Common myeloid progenitor, CD34-positive (primary cell): Measurements from ENCODE around the gene FGD4.

Experiments
- CTCF ChIA-PET: fragments of 350-600 bp; sonication (Branson Sonifier 250); formaldehyde crosslinking; loops from one replicate; lab custom pipeline; 2021; ENCODE audit warnings: antibody characterized with exemption; lab: Charles Lee
- POLR2A ChIA-PET: fragments of 350-600 bp; sonication (Branson Sonifier 250); formaldehyde crosslinking; loops from one replicate; lab custom pipeline; 2021; ENCODE audit warnings: antibody characterized with exemption; lab: Charles Lee
- DNase-seq, 3 donors: peaks; one replicate each; pipeline versions ENCODE4 v3.0.0 to v3.0.0-alpha.2; 2013
- H3K27ac ChIP-seq, 2 experiments: 1 replicate in 1 of 2; 2 replicates in 1 of 2; pipeline ENCODE4 v1.7.0; 2013; ENCODE audit warnings: inconsistent platforms in 2 of 2, low read length in 2 of 2, mild to moderate bottlenecking in 2 of 2, low read depth in 1 of 2, moderate library complexity in 1 of 2; ENCODE audit not compliant: severe bottlenecking in 2 of 2, insufficient read depth in 1 of 2, poor library complexity in 1 of 2
- H3K27me3 ChIP-seq, 5 experiments: replicated peaks in 2 of 5; 1 replicate in 3 of 5; 2 replicates in 2 of 5; pipeline versions ENCODE4 v1.6.1 to v1.7.0; 2013; ENCODE audit warnings: low read length in 4 of 5, mild to moderate bottlenecking in 2 of 5, moderate library complexity in 2 of 5, inconsistent platforms in 1 of 5; ENCODE audit not compliant: insufficient read depth in 5 of 5, control insufficient read depth in 4 of 5
- H3K36me3 ChIP-seq, 4 experiments: 1 replicate in 2 of 4; 2 replicates in 2 of 4; pipeline versions ENCODE4 v1.6.1 to v1.7.0; 2013; ENCODE audit warnings: low read length in 3 of 4, control low read depth in 1 of 4, mild to moderate bottlenecking in 1 of 4; ENCODE audit not compliant: control insufficient read depth in 4 of 4, insufficient read depth in 4 of 4
- H3K4me1 ChIP-seq, 4 experiments: 1 replicate in 3 of 4; 2 replicates in 1 of 4; pipeline versions ENCODE4 v1.6.1 to v1.7.1; 2013; ENCODE audit warnings: low read length in 3 of 4, mild to moderate bottlenecking in 3 of 4, control low read depth in 1 of 4, inconsistent platforms in 1 of 4, moderate library complexity in 1 of 4; ENCODE audit not compliant: control insufficient read depth in 4 of 4, insufficient read depth in 4 of 4; ENCODE audit errors: control extremely low read depth in 1 of 4
- H3K4me3 ChIP-seq, 7 experiments: 1 replicate in 4 of 7; 2 replicates in 3 of 7; pipeline versions ENCODE4 v1.5.1 to v1.7.0; 2013; ENCODE audit warnings: mild to moderate bottlenecking in 7 of 7, low read length in 6 of 7, moderate library complexity in 6 of 7, inconsistent platforms in 2 of 7, low read depth in 2 of 7, control low read depth in 1 of 7; ENCODE audit not compliant: insufficient read depth in 4 of 7, control insufficient read depth in 1 of 7; ENCODE audit errors: extremely low read depth in 1 of 7
- H3K9me3 ChIP-seq, 5 experiments: 1 replicate in 4 of 5; 2 replicates in 1 of 5; pipeline versions ENCODE4 v1.6.1 to v1.7.1; 2013; ENCODE audit warnings: low read length in 4 of 5, mild to moderate bottlenecking in 2 of 5, inconsistent platforms in 1 of 5, low read depth in 1 of 5, moderate library complexity in 1 of 5; ENCODE audit not compliant: control insufficient read depth in 4 of 5, insufficient read depth in 2 of 5; ENCODE audit errors: control extremely low read depth in 1 of 5
- WGBS: methylation state at CpG from one replicate; pipeline ENCODE4 v1.1.5; 2013; ENCODE audit not compliant: insufficient coverage; 5-methylcytosine and 5-hydroxymethylcytosine counted together

Gene FGD4

GRCh38 chr12:32400866-32401265 is 1.5 kb downstream of the FGD4 start:
- CTCF ChIA-PET, result interaction anchor here (1.5 to 1.7 kb wide), 2 partner anchors 19 to 271 kb away, joined by 3 to 6 read pairs; no protein-coding TSS in a partner anchor
- H3K36me3 ChIP-seq, result no peaks in the 10 kb centered on the region
- no peak overlapping the region for H3K4me3 ChIP-seq
- no peak for DNase-seq
- POLR2A ChIA-PET, result no interaction called here
- 83% methylated on average over 2 of the region's 2 CpGs for WGBS
- peaks cover 0 to 2% (median 0%) of the 10 kb centered on the region in 5 experiments for H3K27me3 ChIP-seq
- no peaks in the 10 kb centered on the region for H3K9me3 ChIP-seq
- H3K4me1 ChIP-seq, result peaks cover 2 to 28% (median 16%) of the 10 kb centered on the region in 4 experiments
- no peak overlapping the region for H3K27ac ChIP-seq

GRCh38 chr12:32402170-32402569 is 2.8 kb downstream of the FGD4 start:
- POLR2A ChIA-PET, result no interaction called here
- Histone ChIP-seq H3K27me3 (peaks cover 0 to 2% (median 0%) of the 10 kb centered on the region in 5 experiments), H3K4me1 (peaks cover 2 to 28% (median 16%) of the 10 kb centered on the region in 4 experiments), H3K4me3 (no peak overlapping the region), H3K9me3 (no peaks in the 10 kb centered on the region), H3K36me3 (no peaks in the 10 kb centered on the region), H3K27ac (no peak overlapping the region)
- 97% methylated on average over 5 of the region's 10 CpGs for WGBS
- CTCF ChIA-PET, result interaction anchor here (1.7 kb wide), 1 partner anchor 18 kb away, joined by 6 read pairs; no protein-coding TSS in a partner anchor
- DNase-seq, result no peak

DNA sequence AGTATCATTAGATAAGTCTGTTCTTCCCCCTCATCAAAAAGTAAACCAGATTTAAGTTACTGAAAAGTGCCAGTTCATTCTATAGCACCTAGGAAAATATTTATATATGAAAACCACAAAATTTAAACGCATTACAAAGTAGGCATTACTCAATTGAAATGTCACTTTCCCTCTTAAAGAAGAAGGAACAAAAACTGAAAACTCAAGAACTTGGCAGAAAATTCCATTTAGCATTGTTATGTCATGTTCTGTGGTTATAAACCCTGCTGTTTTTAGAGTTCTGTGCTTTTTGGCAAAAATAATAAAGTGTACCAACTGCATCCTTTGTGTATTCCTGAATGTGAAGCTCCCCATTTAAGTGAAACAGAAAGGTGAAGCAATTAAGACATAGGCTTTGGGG is 3.6 kb downstream of the FGD4 start:
- ChIA-PET CTCF (interaction anchor here (0.6 to 1.0 kb wide), 2 partner anchors 12 to 17 kb away, joined by 3 read pairs; no protein-coding TSS in a partner anchor), POLR2A (interaction anchor here (0.6 kb wide), 1 partner anchor 621 kb away, joined by 3 read pairs; no protein-coding TSS in a partner anchor)
- no peaks in the 10 kb centered on the region for H3K36me3 ChIP-seq
- WGBS, result 0% methylated on average over 1 of the region's 1 CpG
- peaks cover 2 to 24% (median 16%) of the 10 kb centered on the region in 4 experiments for H3K4me1 ChIP-seq
- H3K27ac ChIP-seq, result no peak overlapping the region
- H3K27me3 ChIP-seq, result peaks cover 0 to 2% (median 0%) of the 10 kb centered on the region in 5 experiments
- H3K9me3 ChIP-seq, result no peaks in the 10 kb centered on the region
- H3K4me3 ChIP-seq, result no peak overlapping the region
- DNase-seq, result peak in 1 of 3 donors; percentile 38

DNA sequence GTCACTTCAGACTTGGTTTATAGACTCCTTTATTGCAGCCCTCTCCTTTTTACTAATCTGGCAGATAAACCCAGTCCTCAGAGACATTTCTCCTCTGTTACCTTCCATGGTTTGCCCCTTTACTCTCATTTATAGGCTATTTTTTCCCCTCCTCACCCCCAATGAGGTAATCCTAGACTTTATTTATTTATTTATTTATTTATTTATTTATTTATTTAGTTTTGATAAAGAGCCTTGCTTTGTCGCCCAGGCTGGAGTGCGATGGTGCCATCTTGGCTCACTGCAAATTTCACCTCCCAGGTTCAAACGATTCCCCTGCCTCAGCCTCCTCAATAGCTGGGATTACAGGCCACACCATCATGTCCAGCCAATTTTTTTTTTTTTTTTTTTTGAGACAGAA is 8.4 kb downstream of the FGD4 start:
- Histone ChIP-seq H3K9me3 (no peaks in the 10 kb centered on the region), H3K36me3 (no peaks in the 10 kb centered on the region), H3K27ac (no peak overlapping the region), H3K27me3 (no peaks in the 10 kb centered on the region), H3K4me3 (no peak overlapping the region), H3K4me1 (peaks cover 0 to 5% (median 3%) of the 10 kb centered on the region in 4 experiments)
- ChIA-PET POLR2A (no interaction called here), CTCF (interaction anchor here (0.5 to 1.2 kb wide), 3 partner anchors 8 to 268 kb away, joined by 4 to 5 read pairs (median 4); no protein-coding TSS in a partner anchor)
- DNase-seq, result no peak
- WGBS, result 100% methylated on average over 1 of the region's 3 CpGs

- ChIA-PET POLR2A (no interaction called here), CTCF (interaction anchor here (1.3 kb wide), 1 partner anchor 9 kb away, joined by 3 read pairs; no protein-coding TSS in a partner anchor)
- Histone ChIP-seq H3K4me1 (no peaks in the 10 kb centered on the region), H3K27me3 (no peaks in the 10 kb centered on the region), H3K9me3 (no peaks in the 10 kb centered on the region), H3K36me3 (no peaks in the 10 kb centered on the region), H3K27ac (no peak overlapping the region), H3K4me3 (no peak overlapping the region)
- DNase-seq, result no peak
- WGBS, result 75% methylated on average over 1 of the region's 3 CpGs
These were observed 14.1 kb downstream of the FGD4 start for GRCh38 chr12:32413412-32413811.

DNA sequence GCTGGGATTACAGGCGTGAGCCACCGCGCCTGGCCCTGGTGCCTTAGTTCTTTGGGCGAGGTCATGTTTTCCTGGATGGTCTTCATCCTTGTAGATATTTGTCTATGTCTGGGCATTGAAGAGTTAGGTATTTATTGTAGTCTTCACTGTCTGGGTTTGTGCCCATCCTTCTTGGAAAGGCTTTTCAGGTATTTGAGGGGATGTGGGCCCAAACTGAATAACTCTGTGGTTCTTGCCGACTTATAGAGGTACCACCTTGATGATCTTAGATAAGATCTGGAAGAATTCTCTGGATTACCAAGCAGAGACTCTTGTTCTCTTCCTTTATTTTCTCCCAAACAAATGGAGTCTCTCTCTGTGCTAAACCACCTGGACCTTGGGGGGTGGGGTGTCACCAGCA is 18.9 kb downstream of the FGD4 start:
- ChIA-PET POLR2A (no interaction called here), CTCF (no interaction called here)
- 100% methylated on average over 1 of the region's 5 CpGs for WGBS
- peaks cover 2 to 44% (median 25%) of the 10 kb centered on the region in 4 experiments for H3K4me1 ChIP-seq
- no peak for DNase-seq
- H3K9me3 ChIP-seq, result no peaks in the 10 kb centered on the region
- H3K4me3 ChIP-seq, result no peak overlapping the region
- no peak overlapping the region for H3K27ac ChIP-seq
- no peaks in the 10 kb centered on the region for H3K27me3 ChIP-seq
- H3K36me3 ChIP-seq, result no peaks in the 10 kb centered on the region

DNA sequence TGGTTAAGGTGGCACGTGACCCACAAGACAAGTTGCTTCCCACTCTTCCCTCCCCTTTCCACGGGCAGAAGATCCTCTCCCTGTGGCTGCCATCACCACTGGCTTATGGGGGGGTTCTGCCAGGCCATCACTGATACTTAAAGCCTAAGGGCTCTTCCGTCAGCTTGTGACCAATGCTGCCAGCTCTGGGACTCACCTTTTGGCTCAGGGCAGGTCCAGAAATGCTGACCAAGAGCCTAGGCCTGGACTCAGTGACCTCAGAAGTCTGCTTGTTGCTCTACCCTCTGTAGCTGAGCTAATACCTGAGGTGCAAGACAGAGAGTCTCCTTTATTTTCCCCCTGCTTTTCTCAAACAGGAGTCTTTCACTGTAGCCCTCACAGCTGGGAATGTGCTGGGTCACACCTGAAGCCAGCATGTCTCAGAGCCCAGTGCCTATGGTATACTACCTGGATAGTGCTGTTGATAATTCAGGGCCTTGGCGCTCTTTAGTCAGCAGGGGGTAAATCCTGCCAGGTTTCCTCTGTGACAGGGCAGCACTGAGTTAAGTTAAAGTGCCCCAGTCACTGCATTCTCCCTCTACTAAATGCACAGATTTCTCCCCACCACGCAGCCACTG is 19.7 kb downstream of the FGD4 start:
- ChIA-PET POLR2A (interaction anchor here (1.4 kb wide), 1 partner anchor 12 kb away, joined by 3 read pairs; no protein-coding TSS in a partner anchor), CTCF (interaction anchor here (0.7 to 2.8 kb wide), 3 partner anchors 16 to 19 kb away, joined by 3 to 7 read pairs (median 6); no protein-coding TSS in a partner anchor)
- Histone ChIP-seq H3K4me3 (no peak overlapping the region), H3K27ac (no peak overlapping the region), H3K9me3 (no peaks in the 10 kb centered on the region), H3K27me3 (no peaks in the 10 kb centered on the region), H3K4me1 (peaks cover 2 to 48% (median 25%) of the 10 kb centered on the region in 4 experiments), H3K36me3 (no peaks in the 10 kb centered on the region)
- no peak for DNase-seq
- 55% methylated on average over 4 of the region's 5 CpGs for WGBS
